ENCODE measurements around the gene MYO5C.

DNA sequence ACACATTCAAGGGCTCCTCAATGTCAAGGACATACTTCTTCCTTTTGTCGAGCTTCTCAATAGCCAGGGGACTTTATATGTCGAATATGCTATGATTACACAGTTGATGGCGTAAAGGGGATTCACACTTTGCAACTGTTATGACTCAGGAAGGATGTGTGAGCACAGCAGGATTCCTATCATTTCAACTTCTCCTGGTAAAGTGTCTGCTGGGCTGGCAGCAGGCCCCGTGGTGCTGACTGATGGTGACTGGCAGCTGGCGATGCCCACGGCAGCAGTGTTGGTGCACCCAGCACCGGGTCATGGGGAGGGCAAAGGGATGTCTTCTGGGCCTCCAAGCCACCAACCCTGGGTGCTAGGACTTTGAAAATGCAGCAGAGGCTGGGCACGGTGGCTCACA lies 59.6 kb downstream of the MYO5C start:
- TF ChIP-seq CTCF (conservative IDR thresholded peaks at IDR 0.05 in 1 of 2, IDR thresholded peaks at IDR 0.05 in 1 of 2; ENCODE audit: low read depth in 1 of 2, low read length in 2 of 2) (no peak), EZH2 (IDR thresholded peaks at IDR 0.05; ENCODE audit: low read length, missing control alignments) (no peak)
